RWPE2 (cell line): Measurements from ENCODE around the gene GRM3.

ENCODE experiments used
- ATAC-seq: fragments of 200-7000 bp; cut with Tn5 transposase; 3 replicates; pipeline ENCODE4 v1.9.1; 2021; ENCODE audit warnings: low read depth
- DNase-seq: peaks from one replicate; pipeline ENCODE4 v3.0.0-alpha.2; 2020; ENCODE audit warnings: low spot score
- H3K27ac ChIP-seq: fragments of 450-650 bp; 2 replicates; pipeline ENCODE4 v1.5.1; 2017; ENCODE audit warnings: mild to moderate bottlenecking; ENCODE audit not compliant: poor library complexity, severe bottlenecking
- H3K27me3 ChIP-seq: fragments of 250-450 bp; sonication (Bioruptor Pico); 2 replicates; pipeline ENCODE4 v1.5.1; 2021; ENCODE audit warnings: mild to moderate bottlenecking, moderate library complexity; ENCODE audit not compliant: insufficient read depth, poor library complexity, severe bottlenecking
- H3K36me3 ChIP-seq: fragments of 250-450 bp; sonication (Bioruptor Pico); 2 replicates; pipeline ENCODE4 v1.5.1; 2020; ENCODE audit warnings: low read depth, mild to moderate bottlenecking, moderate library complexity
- H3K4me1 ChIP-seq: fragments of 250-450 bp; sonication (Bioruptor Pico); 2 replicates; pipeline ENCODE4 v1.5.1; 2021; ENCODE audit warnings: mild to moderate bottlenecking, moderate library complexity; ENCODE audit not compliant: insufficient read depth, poor library complexity, severe bottlenecking
- H3K4me3 ChIP-seq: fragments of 250-450 bp; sonication (Bioruptor Pico); 2 replicates; pipeline ENCODE4 v1.5.1; 2021; ENCODE audit warnings: mild to moderate bottlenecking, moderate library complexity; ENCODE audit not compliant: severe bottlenecking
- H3K9me3 ChIP-seq: fragments of 250-450 bp; sonication (Bioruptor Pico); 2 replicates; pipeline ENCODE4 v1.5.1; 2021; ENCODE audit warnings: mild to moderate bottlenecking, moderate library complexity; ENCODE audit not compliant: severe bottlenecking
- CTCF ChIP-seq: fragments of 450-650 bp; IDR thresholded peaks from one replicate; pipeline ENCODE4 v1.5.1; 2017; ENCODE audit warnings: mild to moderate bottlenecking, moderate library complexity; ENCODE audit not compliant: poor library complexity, severe bottlenecking

Gene GRM3

GRCh38 chr7:86647385-86648094 lies 3.8 kb downstream of the GRM3 start:
- Histone ChIP-seq H3K4me3 (no peak overlapping the region), H3K27ac (no peak overlapping the region), H3K9me3 (no peaks in the 10 kb centered on the region), H3K36me3 (no peaks in the 10 kb centered on the region), H3K4me1 (no peaks in the 10 kb centered on the region), H3K27me3 (peaks cover 44% of the 10 kb centered on the region)
- no peak for TF ChIP-seq CTCF
- no peak for ATAC-seq
- DNase-seq, result no peak

GRCh38 chr7:86648169-86648568 lies 4.5 kb downstream of the GRM3 start:
- no peak overlapping the region for H3K27ac ChIP-seq

GRCh38 chr7:86653919-86654659 lies 10.4 kb downstream of the GRM3 start:
- Histone ChIP-seq H3K27me3 (no peaks in the 10 kb centered on the region), H3K9me3 (no peaks in the 10 kb centered on the region), H3K4me3 (no peak overlapping the region), H3K27ac (no peak overlapping the region), H3K4me1 (no peaks in the 10 kb centered on the region), H3K36me3 (no peaks in the 10 kb centered on the region)
- no peak for TF ChIP-seq CTCF
- ATAC-seq, result no peak
- no peak for DNase-seq

More at GRCh38 chr7:86648169-86648568, 4.5 kb downstream of the GRM3 start:
- no peak for ATAC-seq
- no peak overlapping the region for H3K4me3 ChIP-seq
- DNase-seq, result no peak
- H3K9me3 ChIP-seq, result no peaks in the 10 kb centered on the region
- no peak for TF ChIP-seq CTCF
- peaks cover 40% of the 10 kb centered on the region for H3K27me3 ChIP-seq
- H3K36me3 ChIP-seq, result no peaks in the 10 kb centered on the region
- no peaks in the 10 kb centered on the region for H3K4me1 ChIP-seq

- no peaks in the 10 kb centered on the region for H3K36me3 ChIP-seq
- no peak for ATAC-seq
- no peaks in the 10 kb centered on the region for H3K9me3 ChIP-seq
- no peaks in the 10 kb centered on the region for H3K4me1 ChIP-seq
- H3K27ac ChIP-seq, result no peak overlapping the region
- DNase-seq, result no peak
- no peak overlapping the region for H3K4me3 ChIP-seq
- H3K27me3 ChIP-seq, result no peaks in the 10 kb centered on the region
- no peak for TF ChIP-seq CTCF
These were observed 14.2 kb downstream of the GRM3 start for GRCh38 chr7:86657948-86658347.
